Ascending aorta (tissue), 2 donors: Measurements from ENCODE around the gene MBIP. TPM values are rescaled to one million over a fixed set of nuclear protein-coding genes. Genes with fewer than 3 reads are reported as not detected.

ENCODE experiments used
- DNase-seq, 2 donors: peaks; one replicate each; pipeline ENCODE4 v3.0.0-alpha.2; 2019; ENCODE audit warnings: low spot score in 2 of 2
- H3K27ac ChIP-seq, 2 donors: fragments of 200-600 bp; sonication (generic); one replicate each; pipeline ENCODE4 v1.5.1; 2016 to 2017; ENCODE audit warnings: mild to moderate bottlenecking in 1 of 2
- H3K27me3 ChIP-seq: fragments of 200-600 bp; sonication (generic); one replicate; pipeline ENCODE4 v1.5.1; 2017
- H3K36me3 ChIP-seq, 2 donors: fragments of 200-600 bp; sonication (generic); one replicate each; pipeline ENCODE4 v1.5.1; 2016
- H3K4me1 ChIP-seq, 2 donors: fragments of 200-600 bp; sonication (generic); one replicate each; pipeline ENCODE4 v1.5.1; 2016 to 2017; ENCODE audit warnings: mild to moderate bottlenecking in 1 of 2
- H3K4me3 ChIP-seq, 2 donors: fragments of 200-600 bp; sonication (generic); one replicate each; pipeline ENCODE4 v1.5.1; 2016 to 2017; ENCODE audit warnings: mild to moderate bottlenecking in 1 of 2
- H3K9me3 ChIP-seq, 2 donors: fragments of 200-600 bp; sonication (generic); one replicate each; pipeline ENCODE4 v1.5.1; 2016
- intact Hi-C: fragments of 100-400 bp; cut with DNase I; formaldehyde crosslinking; loops from one replicate; pipeline ENCODE4 v1.15.1; 2023
- total RNA-seq: library from RNA; depleted of rRNA; stranded (reverse); fragments of >200 nt; gene quantifications from one replicate; pipeline ENCODE4 v1.1.0, GENCODE V29; 2016
- TF ChIP-seq, protein P1 (sequence below), 3 experiments: fragments of 200-600 bp in 2 of 3; fragments of 450-650 bp in 1 of 3; sonication (generic) in 2 of 3; IDR thresholded peaks; one replicate each; pipeline ENCODE4 v1.5.1; 2016 to 2019; ENCODE audit warnings: antibody characterized with exemption in 3 of 3, mild to moderate bottlenecking in 1 of 3, moderate library complexity in 1 of 3

Gene MBIP
- total RNA-seq, 1 donor from 2014 or later, result 2.2 TPM

DNA sequence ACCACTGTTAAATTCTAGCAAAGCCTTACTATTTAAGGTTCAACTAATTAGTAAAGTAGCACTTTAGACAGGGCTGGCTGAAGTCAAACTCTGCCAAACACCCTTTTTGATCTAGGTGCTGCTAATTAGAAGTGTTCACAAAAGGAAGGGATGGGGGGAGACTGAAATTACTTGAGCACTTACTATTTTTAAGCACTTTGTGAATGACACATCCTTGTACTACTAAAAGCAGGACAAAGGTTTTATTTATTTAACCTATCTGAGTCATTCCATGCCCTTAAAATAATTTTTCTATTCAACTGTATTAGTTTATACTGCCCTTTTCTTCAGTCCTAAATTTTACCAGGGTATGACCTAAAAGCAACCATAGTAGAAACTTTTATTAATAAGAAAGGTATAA is 20.1 kb downstream of the MBIP start:
- H3K27me3 ChIP-seq, result no peaks in the 10 kb centered on the region
- TF ChIP-seq, protein P1, sequence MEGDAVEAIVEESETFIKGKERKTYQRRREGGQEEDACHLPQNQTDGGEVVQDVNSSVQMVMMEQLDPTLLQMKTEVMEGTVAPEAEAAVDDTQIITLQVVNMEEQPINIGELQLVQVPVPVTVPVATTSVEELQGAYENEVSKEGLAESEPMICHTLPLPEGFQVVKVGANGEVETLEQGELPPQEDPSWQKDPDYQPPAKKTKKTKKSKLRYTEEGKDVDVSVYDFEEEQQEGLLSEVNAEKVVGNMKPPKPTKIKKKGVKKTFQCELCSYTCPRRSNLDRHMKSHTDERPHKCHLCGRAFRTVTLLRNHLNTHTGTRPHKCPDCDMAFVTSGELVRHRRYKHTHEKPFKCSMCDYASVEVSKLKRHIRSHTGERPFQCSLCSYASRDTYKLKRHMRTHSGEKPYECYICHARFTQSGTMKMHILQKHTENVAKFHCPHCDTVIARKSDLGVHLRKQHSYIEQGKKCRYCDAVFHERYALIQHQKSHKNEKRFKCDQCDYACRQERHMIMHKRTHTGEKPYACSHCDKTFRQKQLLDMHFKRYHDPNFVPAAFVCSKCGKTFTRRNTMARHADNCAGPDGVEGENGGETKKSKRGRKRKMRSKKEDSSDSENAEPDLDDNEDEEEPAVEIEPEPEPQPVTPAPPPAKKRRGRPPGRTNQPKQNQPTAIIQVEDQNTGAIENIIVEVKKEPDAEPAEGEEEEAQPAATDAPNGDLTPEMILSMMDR (IDR thresholded peaks at IDR 0.05), result no peak
- intact Hi-C loops, result no loop called here
- H3K9me3 ChIP-seq, result no peaks in the 10 kb centered on the region
- peaks cover 0 to 6% of the 10 kb centered on the region in 2 donors for H3K4me1 ChIP-seq
- DNase-seq, result no peak
- no peak overlapping the region for H3K4me3 ChIP-seq
- H3K36me3 ChIP-seq, result peaks cover 22 to 62% of the 10 kb centered on the region in 2 donors
- no peak overlapping the region for H3K27ac ChIP-seq

DNA sequence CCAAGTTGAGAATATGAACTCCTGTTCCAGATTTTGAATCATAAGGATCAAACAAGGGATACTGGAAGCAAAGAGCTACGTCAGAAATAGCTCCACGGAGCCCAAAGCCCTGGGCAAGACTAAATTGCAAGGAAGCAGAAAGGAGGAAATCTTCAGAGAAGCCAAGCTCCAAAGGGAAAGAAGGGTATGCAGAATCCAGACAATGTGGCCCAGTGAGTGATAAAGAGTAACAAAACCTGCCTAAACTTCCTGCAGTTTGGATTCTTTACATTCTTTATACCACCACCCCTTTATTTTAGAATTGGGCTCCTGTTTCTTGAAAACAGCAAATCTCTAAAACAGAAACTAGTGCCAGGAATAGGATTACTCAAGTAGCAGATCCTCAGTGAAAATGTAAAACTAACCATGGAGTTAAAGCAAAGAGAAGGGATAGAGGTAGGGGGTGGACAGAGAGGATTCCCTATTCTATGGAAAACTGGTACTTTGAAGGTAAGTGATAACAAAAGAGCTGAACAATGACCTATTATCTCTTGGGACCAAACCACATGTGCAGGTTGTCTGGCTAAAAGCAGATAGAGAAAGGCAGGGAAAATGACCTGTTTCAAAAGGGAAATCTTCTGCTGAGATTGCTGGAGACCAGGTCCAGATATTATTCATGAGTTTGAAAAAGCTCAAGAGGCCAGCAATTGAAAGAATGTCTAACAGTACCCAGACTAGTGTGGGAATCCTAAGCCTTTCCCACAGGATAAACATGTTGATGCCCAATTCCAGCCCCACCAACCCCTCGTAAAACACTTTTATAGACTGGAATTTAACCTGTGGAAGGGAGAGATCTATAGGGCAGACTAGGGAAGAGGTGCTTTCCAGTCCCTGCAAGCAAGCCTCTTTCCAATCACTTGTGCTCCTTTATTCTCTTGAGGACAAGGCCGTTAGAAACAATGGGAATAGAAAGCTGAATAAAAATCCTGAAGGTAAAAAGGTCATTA is 24.5 kb downstream of the MBIP start:
- H3K4me3 ChIP-seq, result no peak overlapping the region
- H3K27me3 ChIP-seq, result no peaks in the 10 kb centered on the region
- H3K36me3 ChIP-seq, result peaks cover 19 to 32% of the 10 kb centered on the region in 2 donors
- DNase-seq, result no peak
- TF ChIP-seq, protein P1 (IDR thresholded peaks at IDR 0.05), result no peak
- intact Hi-C loops, result no loop called here
- H3K4me1 ChIP-seq, result peaks cover 0 to 6% of the 10 kb centered on the region in 2 donors
- no peak overlapping the region for H3K27ac ChIP-seq
- H3K9me3 ChIP-seq, result no peaks in the 10 kb centered on the region

DNA sequence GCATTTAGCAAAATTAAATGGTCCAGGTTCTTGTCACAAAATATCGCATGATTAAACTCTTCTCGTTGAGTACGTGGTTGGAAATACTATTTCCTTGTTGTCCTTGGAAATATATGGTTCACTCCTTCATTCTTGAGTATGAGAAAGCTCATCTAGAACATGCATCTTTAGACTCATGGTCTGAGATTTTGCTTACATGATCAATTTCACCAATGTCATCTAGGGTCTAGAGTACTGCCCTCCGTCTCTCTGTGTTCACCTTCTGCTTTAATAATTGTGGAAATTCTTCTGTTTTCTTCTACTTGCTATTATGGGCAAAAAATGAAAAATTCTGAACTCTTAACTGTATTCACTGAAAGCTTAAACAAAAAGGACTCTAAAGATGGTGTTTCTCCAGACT is 25.9 kb downstream of the MBIP start:
- Histone ChIP-seq H3K36me3 (peaks cover 19 to 30% of the 10 kb centered on the region in 2 donors), H3K9me3 (no peaks in the 10 kb centered on the region), H3K4me1 (no peaks in the 10 kb centered on the region), H3K4me3 (no peak overlapping the region), H3K27ac (no peak overlapping the region), H3K27me3 (no peaks in the 10 kb centered on the region)
- TF ChIP-seq, protein P1 (IDR thresholded peaks at IDR 0.05), result no peak
- no peak for DNase-seq
- intact Hi-C loops, result no loop called here

DNA sequence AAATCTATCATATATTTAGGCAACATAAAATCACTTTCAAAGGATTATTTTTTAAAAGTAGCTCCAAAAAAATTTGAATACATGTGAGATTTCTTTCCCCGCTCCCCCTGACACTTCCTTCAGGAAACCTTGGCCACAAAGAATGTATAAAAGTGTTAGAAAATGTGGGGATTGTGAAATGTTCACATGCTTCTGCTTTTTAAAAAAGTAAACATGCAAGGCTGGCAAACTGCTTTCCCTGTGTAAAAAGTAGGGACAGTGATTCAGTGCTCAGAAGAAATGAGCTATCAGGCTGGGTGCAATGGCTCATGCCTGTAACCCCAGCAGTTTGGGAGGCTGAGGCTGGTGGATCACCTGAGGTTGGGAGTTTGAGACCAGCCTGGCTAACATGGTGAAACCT is 26.6 kb downstream of the MBIP start:
- TF ChIP-seq, protein P1 (IDR thresholded peaks at IDR 0.05), result no peak
- intact Hi-C loops, result no loop called here

DNA sequence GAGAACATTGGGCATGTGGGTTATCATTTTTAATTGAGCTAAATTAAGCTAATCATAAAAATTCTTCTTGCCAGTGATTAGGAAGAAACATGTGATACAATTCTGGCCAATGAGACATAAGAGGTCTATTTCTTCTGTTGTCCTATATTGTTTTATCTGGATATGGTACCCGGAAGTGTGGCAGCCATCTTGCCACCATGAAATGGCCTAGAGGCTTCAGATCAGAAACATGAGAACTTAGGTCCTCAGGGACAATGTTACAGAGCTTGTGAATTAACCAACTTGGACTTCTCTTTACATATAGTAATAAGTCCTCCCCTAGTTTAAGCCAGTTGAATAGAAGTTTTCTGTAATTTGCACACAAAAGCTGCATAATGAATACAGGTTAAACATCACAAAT is 30.5 kb downstream of the MBIP start:
- no peak for DNase-seq

More for the DNA sequence above, 26.6 kb downstream of the MBIP start:
- peaks cover 17 to 28% of the 10 kb centered on the region in 2 donors for H3K36me3 ChIP-seq
- no peaks in the 10 kb centered on the region for H3K4me1 ChIP-seq
- H3K27me3 ChIP-seq, result no peaks in the 10 kb centered on the region
- DNase-seq, result no peak
- H3K9me3 ChIP-seq, result no peaks in the 10 kb centered on the region
- H3K27ac ChIP-seq, result no peak overlapping the region
- H3K4me3 ChIP-seq, result no peak overlapping the region

More for the DNA sequence above, 30.5 kb downstream of the MBIP start:
- TF ChIP-seq, protein P1 (IDR thresholded peaks at IDR 0.05), result no peak
- no peaks in the 10 kb centered on the region for H3K36me3 ChIP-seq
- no peaks in the 10 kb centered on the region for H3K4me1 ChIP-seq
- no peaks in the 10 kb centered on the region for H3K27me3 ChIP-seq
- H3K9me3 ChIP-seq, result no peaks in the 10 kb centered on the region
- intact Hi-C loops, result no loop called here
- no peak overlapping the region for H3K27ac ChIP-seq
- no peak overlapping the region for H3K4me3 ChIP-seq
